CD4-positive, alpha-beta T cell treated with Interleukin-6 at 100 ng/mL for 8 hours (primary cell): Measurements from ENCODE around the gene NUDT14.

ENCODE experiments used
- DNase-seq: peaks from one replicate; pipeline ENCODE4 v3.0.0-alpha.2; 2020; ENCODE audit warnings: mixed read lengths, low spot score

The NUDT14 gene

GRCh38 chr14:105146181-105146975 is 34.7 kb downstream of the NUDT14 start:
- no peak for DNase-seq

- no peak for DNase-seq
These were observed 35.5 kb downstream of the NUDT14 start for GRCh38 chr14:105145381-105146180.

- DNase-seq: no peak
These were observed 36.3 kb downstream of the NUDT14 start for GRCh38 chr14:105144666-105145380.

DNA sequence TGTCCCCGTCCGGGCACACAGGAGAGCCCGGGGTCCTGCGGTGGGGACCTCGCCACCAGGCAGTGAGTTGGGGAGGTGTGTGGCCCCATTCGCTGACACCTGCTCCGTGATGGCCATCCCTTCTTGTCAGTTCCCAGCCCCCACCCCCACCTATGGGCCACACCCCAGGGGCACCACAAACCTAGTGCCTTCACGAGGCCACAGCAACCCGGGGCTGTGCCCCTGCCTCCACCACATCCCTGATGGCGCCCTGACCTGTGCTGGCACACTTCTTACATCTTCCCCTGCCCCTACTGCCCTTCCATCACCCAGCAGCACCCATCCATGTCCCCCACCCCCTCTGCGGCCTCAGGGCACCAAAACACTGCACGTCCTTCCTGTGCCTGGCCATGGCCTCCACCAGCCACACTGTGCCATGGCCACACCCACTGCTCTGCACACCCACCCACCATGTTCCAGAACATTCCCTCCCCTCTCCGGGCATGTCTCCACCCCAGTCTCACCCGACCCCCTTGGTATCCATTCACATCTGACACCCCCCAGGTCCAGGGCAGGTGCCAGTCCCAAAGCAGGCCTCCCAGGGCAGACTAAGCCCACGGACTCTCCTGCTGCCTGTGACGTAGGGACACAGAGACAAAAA is 37.0 kb downstream of the NUDT14 start:
- DNase-seq: no peak

DNA sequence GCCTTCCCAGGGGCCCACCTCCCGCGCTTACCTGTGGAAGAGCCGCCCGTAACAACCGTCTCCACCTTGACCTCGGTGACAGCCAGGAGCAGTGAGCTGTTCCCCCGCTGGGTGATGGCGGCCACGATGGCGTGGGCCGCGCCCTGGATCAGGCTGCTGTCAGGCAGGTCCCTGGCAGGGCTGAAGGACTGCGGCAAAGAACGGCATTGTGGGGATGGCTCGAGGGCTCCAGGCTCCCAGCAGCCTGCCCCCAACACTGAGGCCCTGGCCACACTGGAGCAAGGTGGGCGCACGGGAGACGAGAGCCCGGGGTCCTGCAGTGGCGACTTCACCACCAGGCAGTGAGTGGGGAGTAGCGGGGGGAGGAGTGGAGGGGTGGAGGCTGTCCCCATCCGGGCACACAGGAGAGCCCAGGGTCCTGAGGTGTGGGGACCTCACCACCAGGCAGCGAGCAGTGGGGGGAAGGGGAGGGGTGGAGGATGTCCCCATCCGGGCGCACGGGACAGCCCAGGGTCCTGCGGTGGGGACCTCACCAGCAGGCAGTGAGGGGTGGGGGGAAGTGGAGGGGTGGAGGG is 37.6 kb downstream of the NUDT14 start:
- DNase-seq: no peak

DNA sequence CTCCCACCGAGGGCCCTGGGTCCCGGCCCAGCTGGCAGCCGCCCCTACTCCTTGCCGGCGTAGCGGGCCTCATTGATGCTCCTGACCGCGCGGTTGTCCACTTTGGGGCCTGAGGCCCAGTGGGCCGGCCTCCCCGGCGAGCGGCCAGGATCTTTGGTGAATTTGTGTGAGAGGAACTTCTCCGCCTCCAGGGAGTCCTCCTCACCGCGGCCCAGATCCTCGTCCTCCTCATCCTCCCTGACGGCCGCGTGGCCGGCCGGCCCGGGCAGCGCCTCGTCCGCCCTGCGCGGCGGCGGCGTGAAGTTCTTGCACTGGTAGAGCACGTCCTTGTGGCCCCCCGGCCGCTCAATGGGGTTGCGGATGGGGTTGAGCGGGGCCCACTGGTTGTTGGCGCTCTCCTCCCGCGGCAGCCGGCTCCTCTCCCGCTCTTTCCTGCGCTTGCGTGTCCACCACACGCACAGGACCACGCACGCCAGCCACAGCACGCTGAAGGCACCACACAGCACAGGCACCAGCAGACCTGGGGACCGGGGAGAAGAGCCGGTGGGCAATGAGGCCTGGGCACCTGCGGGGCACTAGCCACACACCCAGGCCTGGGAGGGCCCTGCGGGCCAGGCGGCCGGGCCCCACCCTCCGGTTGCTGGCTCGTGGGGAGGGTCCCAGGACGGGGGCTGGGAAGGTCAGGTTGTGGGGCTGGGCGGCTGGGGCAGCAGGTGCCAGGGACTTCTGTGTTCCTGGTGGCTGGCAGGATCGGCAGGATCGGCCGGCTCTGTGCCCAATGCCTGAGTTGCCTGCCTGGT is 38.3 kb downstream of the NUDT14 start:
- no peak for DNase-seq

DNA sequence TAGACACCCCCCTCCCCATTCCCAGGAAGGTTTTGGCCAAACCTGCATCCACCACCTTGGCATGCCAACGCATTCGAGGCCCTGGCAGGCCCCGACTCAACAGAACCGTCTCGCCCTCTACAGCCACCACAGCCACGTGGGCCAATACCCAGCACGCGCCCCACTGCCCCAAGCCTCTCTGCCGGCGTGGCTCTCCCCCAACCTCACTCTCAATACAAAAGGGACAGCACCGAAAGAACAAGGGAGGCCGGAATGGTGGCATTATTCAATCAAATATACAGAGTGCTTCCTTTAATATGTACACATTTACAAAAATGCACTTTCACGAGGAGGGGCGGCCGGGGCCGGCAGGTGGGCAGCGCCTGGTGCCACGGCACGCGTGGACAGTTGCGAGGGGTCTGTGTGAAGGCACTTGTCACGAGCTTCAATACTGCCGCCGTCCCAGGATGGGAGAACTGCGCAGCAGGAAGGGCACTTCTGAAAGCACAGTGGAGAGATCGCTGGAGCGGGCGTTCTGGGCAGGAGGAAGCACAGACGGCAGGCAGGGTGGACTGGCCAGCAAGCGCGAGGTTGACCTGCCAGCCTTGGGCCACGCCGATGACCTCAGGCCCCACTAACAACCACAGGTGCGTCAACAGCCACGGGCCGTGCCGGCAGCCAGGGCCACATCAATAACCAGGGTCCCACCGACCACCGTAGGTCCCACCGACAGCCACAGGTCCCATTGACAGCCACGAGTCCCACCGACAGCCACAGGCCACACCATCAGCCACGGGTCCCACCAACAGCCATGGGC is 39.4 kb downstream of the NUDT14 start:
- no peak for DNase-seq

- no peak for DNase-seq
These were observed 40.1 kb downstream of the NUDT14 start for GRCh38 chr14:105141026-105141425.

- no peak for DNase-seq
These were observed 40.5 kb downstream of the NUDT14 start for GRCh38 chr14:105140581-105140980.

GRCh38 chr14:105139831-105140239 is 41.3 kb downstream of the NUDT14 start:
- no peak for DNase-seq

DNA sequence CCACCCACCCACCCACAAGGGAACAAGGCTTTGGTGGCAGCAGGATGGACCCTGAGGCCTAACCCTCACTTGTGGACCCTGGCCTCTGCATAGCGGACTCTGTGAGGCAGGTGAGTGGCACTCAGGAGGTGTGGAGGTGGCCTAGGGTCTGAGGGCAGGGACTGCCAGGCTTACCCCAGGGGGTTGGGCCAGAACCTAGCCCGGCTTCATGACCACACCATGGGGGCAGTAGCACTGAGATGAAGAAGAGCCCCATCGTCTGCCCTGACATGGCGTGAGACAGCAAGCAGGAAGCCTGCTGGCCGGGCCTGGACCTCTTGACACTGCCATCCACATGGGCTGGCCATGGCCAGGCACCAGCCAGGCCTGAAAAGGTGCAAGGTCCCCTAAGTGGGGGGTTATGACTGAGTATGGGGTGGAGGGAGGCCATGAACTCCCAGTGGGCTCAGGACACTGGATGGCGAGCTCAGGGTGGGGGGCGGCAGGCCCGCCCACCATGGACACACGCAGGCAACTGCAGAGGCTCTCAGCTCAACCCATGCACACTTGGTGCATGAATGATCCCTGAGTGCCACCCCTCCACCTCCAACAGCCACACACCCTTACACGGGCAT is 41.8 kb downstream of the NUDT14 start:
- DNase-seq: no peak

DNA sequence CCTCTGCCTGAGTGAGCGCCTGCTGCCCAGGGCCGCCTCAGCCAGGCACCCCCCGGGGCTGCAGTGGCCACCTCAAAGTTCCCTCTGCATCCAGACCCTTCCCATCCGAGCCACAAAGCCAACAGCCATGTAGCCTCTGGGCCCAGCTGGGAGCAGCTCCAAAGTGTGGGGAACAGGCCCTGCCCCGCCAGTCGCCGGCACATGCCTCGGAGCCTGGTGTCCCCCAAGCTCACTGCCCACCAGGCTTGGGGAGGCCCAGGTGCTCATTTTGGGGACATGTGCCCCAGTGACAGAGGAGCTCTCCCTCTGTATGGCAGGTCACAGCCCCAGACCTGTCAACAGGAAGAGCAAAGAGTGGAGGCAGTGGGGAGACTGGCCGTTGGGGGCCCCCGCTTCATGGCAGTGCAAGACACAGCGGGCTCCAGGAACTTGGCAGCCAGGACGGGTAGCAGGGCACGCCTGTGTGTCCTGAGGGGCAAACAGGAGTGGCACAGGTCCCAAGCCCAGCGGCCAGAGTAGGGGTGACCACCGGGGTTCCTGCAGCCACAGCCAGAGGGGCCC is 42.5 kb downstream of the NUDT14 start:
- DNase-seq: no peak

DNA sequence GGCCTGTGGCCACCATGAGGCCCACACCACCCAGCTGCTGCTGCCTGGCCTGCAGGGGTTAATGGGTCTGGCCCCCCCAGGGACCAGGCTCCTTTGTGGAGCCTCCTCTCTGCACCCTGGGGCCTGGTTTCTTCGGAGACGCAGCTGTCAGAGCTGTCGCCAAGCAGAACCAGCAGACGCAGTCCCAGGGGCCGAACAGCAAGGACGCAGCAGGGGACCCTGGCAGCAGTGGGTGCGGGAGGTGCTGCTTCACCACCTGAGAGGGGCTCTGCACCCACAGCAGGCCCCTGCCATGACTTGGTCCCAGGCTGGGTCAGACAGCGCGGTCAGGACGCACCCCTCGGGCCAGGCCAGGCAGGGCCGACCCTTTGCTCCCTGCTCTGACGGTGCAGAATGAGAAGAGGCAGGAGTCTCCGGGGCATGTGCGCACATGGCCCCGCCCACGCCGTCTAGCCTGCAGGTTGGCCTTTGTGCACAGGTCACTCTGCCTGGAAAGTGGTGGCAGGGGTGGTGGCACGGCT is 43.0 kb downstream of the NUDT14 start:
- no peak for DNase-seq

DNA sequence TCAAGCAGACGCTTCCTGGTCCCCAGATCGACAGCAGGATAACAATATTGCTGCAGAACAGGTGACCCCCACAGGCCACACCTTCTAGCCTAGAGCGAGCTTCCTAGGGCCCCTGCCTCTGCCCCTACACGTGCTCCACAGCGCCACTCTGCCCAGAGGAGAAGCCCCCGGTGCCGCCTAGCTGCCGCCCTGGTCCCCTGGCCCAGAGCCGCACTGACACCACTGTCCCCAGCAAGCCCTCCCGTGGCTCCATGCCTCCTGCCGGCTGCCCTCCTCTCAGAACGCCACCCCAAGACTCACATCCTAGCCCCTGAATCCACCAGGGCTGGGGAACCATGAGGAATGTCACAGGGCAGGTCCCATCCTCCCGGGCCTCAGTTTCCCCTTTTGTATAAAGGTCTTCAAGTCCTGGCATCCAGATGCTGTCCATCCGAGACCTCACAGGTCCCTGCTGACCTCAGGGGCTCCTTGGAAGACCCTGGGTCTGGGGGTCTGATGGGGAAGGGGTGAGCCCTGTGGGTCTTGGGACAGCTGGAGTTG is 43.6 kb downstream of the NUDT14 start:
- no peak for DNase-seq

- no peak for DNase-seq
These were observed 44.5 kb downstream of the NUDT14 start for GRCh38 chr14:105136401-105137322.

DNA sequence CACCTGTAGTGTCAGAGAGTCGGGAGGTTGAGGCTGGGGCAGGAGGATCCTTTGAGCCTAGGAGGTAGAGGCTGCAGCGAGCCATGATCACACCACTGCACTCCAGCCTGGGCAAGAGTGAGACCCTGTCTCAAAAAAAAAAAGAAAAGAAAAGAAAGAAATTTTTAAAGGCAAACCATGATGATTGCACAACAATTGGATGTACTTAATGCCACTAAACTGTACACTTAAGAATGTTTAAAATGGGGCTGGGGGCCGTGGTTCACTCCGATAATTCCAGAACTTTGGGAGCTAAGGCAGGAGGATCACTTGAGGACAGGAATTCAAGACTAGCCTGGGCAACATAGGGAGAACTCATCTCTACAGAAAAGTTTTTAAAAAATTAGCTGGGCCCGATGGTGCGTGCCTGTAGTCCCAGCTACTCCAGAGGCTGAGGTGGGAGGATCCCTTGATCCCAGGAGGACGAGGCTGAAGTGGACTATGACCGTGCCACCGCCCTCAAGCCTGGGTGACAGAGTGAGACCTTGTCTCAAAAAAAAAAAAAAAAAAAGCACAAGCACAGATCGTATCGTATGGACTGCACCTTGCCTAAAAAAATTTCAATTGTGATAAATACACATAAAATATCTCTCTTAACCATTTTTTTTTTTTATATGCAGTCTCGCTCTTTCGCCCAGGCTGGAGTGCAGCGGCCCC is 45.3 kb downstream of the NUDT14 start:
- no peak for DNase-seq
